Lung (tissue), 12 donors: ENCODE measurements around the gene PARP1. TPM values are rescaled to one million over a fixed set of nuclear protein-coding genes. Genes with fewer than 3 reads are reported as not detected.
A peak's percentile ranks its signal among the peaks of the same experiment; 100 is the strongest.

Experiments used
- ATAC-seq: fragments of 200-7000 bp; cut with Tn5 transposase; one replicate; pipeline ENCODE4 v1.9.1; 2020; ENCODE audit warnings: moderate number of reproducible peaks; ENCODE audit not compliant: insufficient read depth, low FRiP score
- DNase-seq, 3 donors: peaks; one replicate each; pipeline ENCODE4 v3.0.0-alpha.2; 2013 to 2017
- H3K27ac ChIP-seq, 2 donors: one replicate each; pipeline ENCODE4 v1.5.1; 2013; ENCODE audit warnings: mild to moderate bottlenecking in 2 of 2, moderate library complexity in 2 of 2, control low read depth in 1 of 2, inconsistent platforms in 1 of 2, low read depth in 1 of 2, low read length in 1 of 2
- H3K27me3 ChIP-seq, 3 donors: one replicate each; pipeline ENCODE4 v1.5.1; 2013; ENCODE audit warnings: low read length in 2 of 3; ENCODE audit not compliant: control insufficient read depth in 3 of 3, insufficient read depth in 3 of 3
- H3K36me3 ChIP-seq, 4 donors: one replicate each; pipeline ENCODE4 v1.5.1; 2013; ENCODE audit warnings: low read length in 4 of 4, mild to moderate bottlenecking in 1 of 4, moderate library complexity in 1 of 4; ENCODE audit not compliant: control insufficient read depth in 4 of 4, insufficient read depth in 4 of 4
- H3K4me1 ChIP-seq, 5 donors: one replicate each; pipeline ENCODE4 v1.5.1; 2013; ENCODE audit warnings: low read length in 5 of 5, mild to moderate bottlenecking in 2 of 5, moderate library complexity in 1 of 5; ENCODE audit not compliant: control insufficient read depth in 5 of 5, insufficient read depth in 5 of 5
- H3K4me3 ChIP-seq: one replicate; pipeline ENCODE4 v1.5.1; 2013; ENCODE audit warnings: mild to moderate bottlenecking, control low read depth, moderate library complexity
- H3K9ac ChIP-seq, 2 donors: one replicate each; pipeline ENCODE4 v1.5.1; 2013; ENCODE audit warnings: low read length in 2 of 2, control low read depth in 1 of 2; ENCODE audit not compliant: insufficient read depth in 1 of 2
- H3K9me3 ChIP-seq, 4 donors: one replicate each; pipeline ENCODE4 v1.5.1; 2013; ENCODE audit warnings: low read length in 3 of 4, mild to moderate bottlenecking in 1 of 4, moderate library complexity in 1 of 4; ENCODE audit not compliant: control insufficient read depth in 4 of 4, insufficient read depth in 3 of 4
- CTCF ChIP-seq: IDR thresholded peaks from 2 replicates; pipeline ENCODE4 v1.5.1; 2012; ENCODE audit warnings: mild to moderate bottlenecking; ENCODE audit errors: control extremely low read depth, extremely low read depth
- WGBS, 2 donors: extraction: QIAGEN DNeasy Blood & Tissue Kit; methylation state at CpG; one replicate each; pipeline ENCODE4 v1.1.7; 2013; 5-methylcytosine and 5-hydroxymethylcytosine counted together
- polyA plus RNA-seq, 2 donors: library from polyadenylated mRNA; stranded (reverse); fragments of 200-250 nt; gene quantifications; one replicate each; pipeline ENCODE4 v1.2.1, GENCODE V29; 2013
- total RNA-seq, 2 donors: library from RNA; depleted of rRNA in 1 of 2; stranded (reverse); fragments of >200 nt in 1 of 2; gene quantifications; one replicate each; pipeline ENCODE4 v1.2.1, GENCODE V29; 2014 to 2021
- donor health status: control.
- donor health status: control.
- donor health status: Bipolar disorder and iron deficiency.
- donor health status: healthy.
- donor health status: DM: yes; HTN: yes; CAD: no.

Gene PARP1
- total and polyA plus RNA-seq, 4 donors = 17.2 to 76.4 (median 51.1) TPM

GRCh38 chr1:226403201-226404034, 4.5 kb downstream of the PARP1 start:
- Histone ChIP-seq H3K27ac (no peak overlapping the region), H3K9ac (no peak overlapping the region), H3K4me1 (peaks cover 7 to 28% (median 25%) of the 10 kb centered on the region in 5 donors), H3K27me3 (no peaks in the 10 kb centered on the region), H3K9me3 (no peaks in the 10 kb centered on the region), H3K36me3 (peaks cover 18 to 34% (median 24%) of the 10 kb centered on the region in 4 donors), H3K4me3 (no peak overlapping the region)
- no peak for ATAC-seq
- no peak for DNase-seq
- no peak for TF ChIP-seq CTCF
- 83 to 84% methylated on average over 15 of the region's 15 CpGs for WGBS, 2 donors

GRCh38 chr1:226402739-226403165, 5.1 kb downstream of the PARP1 start:
- 97 to 98% methylated on average over 4 of the region's 4 CpGs for whole genome bisulfite sequencing, 2 donors
- no peak for DNase-seq
- TF ChIP-seq CTCF = no peak
- Histone ChIP-seq H3K27me3 (no peaks in the 10 kb centered on the region), H3K4me1 (peaks cover 7 to 28% (median 25%) of the 10 kb centered on the region in 5 donors), H3K9ac (no peak overlapping the region), H3K27ac (no peak overlapping the region), H3K36me3 (peaks cover 18 to 34% (median 24%) of the 10 kb centered on the region in 4 donors), H3K9me3 (no peaks in the 10 kb centered on the region), H3K4me3 (no peak overlapping the region)
- no peak for ATAC-seq

DNA sequence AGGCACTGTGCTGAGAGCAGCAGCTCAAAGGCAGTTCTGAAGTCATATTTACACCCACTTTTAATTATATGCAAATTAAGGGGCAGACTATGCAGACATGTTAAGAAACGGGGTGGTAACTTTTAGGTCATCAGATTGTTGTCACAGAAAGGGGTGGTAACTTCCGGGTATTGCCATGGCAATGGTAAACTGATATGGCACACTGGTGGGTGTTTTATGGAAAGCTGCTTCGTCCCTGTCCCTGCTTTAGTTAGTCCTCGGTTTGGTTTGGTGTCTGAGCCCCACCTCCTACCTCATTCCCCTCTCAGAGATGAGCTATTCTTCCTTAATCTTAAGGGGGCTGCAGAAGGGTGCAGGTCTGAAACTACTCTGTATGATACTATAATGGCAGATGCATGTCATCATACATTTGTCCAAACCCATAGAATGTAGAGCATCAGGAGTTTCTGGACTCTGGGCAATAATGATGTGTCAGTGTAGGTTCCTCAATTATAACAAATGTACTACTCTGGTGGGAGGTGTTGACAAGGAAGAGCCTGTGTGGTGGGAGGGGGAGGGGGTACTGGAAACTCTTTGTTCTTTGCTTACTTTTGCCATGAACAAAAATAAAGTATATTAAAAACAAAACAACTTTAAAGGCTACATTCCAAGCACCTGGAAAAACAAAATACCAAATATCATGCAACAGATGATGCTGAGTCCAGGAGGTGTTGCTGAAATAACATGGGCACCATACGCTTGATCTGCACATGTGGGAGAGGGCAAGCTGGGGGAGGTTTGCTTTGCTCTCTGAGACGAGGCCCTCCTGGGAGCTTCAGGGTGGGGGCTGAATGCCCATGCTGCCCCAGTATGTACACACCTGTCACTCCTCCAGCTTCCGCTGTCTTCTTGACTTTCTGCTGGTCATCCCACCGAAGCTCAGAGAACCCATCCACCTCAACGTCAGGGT, 6.3 kb downstream of the PARP1 start:
- no peak overlapping the region for H3K4me3 ChIP-seq

More for the DNA sequence above, 6.3 kb downstream of the PARP1 start:
- Histone ChIP-seq H3K4me1 (peaks cover 6 to 25% (median 20%) of the 10 kb centered on the region in 5 donors), H3K36me3 (peaks cover 18 to 34% (median 24%) of the 10 kb centered on the region in 4 donors), H3K9ac (no peak overlapping the region), H3K9me3 (no peaks in the 10 kb centered on the region), H3K27ac (peak overlapping the region in 1 of 2 donors; percentile 18), H3K27me3 (no peaks in the 10 kb centered on the region)
- TF ChIP-seq CTCF = no peak
- ATAC-seq = no peak
- no peak for DNase-seq
- WGBS, 2 donors = 89 to 93% methylated on average over 9 of the region's 9 CpGs
